CD4-positive, alpha-beta T cell treated with Interferon gamma for 1 hour (primary cell): Measurements from ENCODE around the gene TEX26.
"Not testable (repeated sequence)": the region's sequence is repeated elsewhere in the genome, so short reads cannot be mapped to it uniquely, and the experiment has no call there.

ENCODE experiments used
- DNase-seq: peaks from one replicate; pipeline ENCODE4 v3.0.0-alpha.2; 2020

Gene TEX26

DNA sequence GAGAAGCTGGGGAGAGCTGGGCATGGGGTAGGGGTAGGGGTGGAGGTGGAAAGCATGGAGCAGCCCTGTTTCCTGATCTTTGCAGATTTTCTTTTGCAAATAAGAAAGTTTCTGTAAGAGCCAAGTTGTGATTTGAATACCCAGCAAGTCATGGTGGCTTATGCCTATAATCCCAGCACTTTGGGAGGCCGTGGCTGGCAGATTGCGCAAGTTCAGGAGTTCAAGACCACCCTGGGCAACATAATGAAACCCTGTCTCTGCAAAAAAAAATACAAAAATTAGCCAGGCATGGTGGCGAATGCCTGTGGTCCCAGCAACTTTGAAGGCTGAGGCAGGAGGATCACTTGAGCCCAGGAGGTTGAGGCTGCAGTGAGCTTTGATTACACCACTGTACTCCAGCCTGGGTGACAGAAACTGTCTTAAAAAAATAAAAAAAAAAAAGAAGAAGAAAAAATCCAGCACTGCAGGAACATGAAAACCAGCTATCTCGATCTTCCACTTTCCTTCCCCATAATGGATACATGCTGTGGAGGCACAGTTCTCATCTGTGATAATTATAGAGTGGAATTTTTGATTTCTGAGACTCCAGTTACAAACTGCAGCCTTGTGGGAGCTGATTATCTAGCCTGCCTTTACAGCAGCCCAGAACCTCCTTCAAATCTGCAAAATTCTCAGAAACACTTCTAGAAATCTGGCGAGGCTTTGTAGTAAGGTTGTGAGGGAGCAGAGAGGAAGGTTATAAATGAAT lies 12.1 kb upstream of the TEX26 start:
- DNase-seq = no peak

DNA sequence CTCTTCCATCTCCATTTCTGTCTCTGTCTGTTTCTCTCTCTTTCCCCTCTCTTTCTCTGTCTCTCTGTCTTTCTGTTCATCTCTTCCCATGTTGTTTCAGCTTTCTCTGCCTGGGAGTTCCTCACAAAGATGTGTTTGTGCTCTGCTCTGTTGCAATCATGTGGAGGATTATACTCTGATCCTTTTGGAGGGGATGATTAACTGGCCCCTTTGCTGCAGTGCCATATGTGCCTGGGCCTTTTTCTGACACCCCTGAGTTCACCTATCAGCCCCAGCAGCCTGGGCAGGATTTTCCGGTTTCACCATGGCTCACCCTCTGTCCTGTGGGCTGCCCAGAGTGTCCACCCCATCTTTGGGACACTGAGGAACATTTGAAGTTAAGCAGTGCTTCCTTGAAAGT lies 9.0 kb upstream of the TEX26 start:
- no peak for DNase-seq

DNA sequence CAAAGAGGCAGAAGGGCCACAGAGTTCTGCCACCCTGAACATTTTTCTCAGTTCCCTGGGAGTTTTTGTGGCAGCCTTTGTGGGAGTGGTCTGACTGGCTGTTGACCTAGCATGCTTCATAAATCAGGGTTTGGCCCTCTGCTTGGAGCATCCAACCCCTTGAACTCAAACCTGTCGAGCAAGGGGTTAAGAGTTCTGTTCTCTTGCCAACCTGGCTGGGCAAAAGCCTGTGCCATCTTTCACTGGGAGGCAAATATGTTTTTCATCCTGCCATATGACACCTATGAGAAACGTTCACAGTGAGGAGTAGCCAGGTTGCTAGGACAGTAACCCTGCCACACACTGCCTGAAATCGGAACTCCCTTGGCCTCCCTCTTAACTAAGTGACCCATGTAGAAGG lies 7.7 kb upstream of the TEX26 start:
- no peak for DNase-seq

DNA sequence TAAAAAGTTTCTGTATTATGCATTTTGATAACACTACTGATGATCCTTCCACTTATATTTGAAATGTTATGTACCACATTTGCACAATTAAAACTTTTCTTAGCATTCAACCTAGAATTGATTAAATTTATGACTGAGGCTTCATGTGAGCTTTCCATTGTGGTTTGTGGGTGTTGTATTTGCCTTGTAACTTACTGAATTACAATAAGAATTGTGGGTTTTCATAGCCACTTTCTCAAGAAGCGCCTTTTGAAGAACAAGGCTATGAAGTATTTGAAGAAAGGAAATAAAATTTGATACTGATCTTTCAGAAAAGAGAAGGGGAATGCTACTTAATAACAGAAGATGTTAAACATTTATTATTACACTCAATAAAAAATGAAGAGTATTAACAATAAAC lies 7.0 kb upstream of the TEX26 start:
- DNase-seq = no peak

DNA sequence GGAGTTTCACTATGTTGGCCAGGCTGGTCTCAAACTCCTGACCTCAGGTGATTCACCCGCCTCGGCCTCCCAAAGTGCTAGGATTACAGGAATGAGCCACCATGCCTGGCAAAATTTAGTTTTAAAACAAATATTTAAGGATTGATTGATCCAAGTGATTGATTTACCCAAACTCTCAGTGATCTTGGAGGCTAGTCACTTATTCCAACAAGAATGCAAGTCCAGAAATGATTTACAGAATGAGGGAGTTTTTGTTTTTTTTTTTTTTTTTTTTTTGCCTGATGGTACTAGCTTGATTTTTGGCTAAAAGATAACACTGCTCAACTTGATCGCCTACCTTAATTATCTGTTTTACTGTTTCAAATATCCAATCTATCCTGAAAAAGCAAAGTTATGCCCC lies 5.7 kb upstream of the TEX26 start:
- DNase-seq = no peak

DNA sequence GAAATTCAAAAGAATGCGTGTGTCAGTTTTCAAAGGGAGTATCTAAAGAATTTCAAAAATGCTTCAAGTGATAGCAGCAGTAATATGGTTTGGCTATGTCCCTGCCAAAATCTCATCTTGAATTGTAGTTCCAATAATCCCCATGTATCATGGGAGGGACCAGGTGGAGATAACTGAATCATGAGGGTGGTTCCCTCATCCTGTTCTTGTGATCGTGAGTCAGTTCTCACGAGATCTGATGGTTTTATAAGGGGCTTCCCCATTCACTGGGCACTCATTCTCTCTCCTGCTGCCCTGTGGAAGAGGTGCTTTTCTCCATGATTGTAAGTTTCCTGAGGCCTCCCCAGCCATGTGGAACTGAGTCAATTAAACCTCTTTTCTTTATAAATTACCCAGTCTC lies 5.3 kb upstream of the TEX26 start:
- DNase-seq = not testable (repeated sequence)

DNA sequence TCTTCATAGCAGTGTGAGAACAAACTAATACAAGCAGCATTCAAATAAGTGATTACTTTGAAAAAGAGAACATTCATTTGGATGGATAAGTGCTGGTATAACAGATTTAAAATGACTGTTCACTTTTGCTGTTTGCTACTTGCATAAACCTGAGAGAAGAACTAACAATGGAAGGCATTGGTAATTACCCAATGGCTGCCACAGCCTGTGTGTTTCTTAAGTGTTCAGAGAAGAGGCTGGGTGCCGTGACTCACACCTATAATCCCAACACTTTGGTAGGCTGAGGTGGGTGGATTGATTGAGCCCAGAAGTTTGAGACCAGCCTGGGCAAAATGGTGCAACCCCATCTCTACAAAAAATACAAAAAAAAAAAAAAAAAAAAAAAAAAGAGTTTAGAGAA lies 4.9 kb upstream of the TEX26 start:
- DNase-seq = no peak

DNA sequence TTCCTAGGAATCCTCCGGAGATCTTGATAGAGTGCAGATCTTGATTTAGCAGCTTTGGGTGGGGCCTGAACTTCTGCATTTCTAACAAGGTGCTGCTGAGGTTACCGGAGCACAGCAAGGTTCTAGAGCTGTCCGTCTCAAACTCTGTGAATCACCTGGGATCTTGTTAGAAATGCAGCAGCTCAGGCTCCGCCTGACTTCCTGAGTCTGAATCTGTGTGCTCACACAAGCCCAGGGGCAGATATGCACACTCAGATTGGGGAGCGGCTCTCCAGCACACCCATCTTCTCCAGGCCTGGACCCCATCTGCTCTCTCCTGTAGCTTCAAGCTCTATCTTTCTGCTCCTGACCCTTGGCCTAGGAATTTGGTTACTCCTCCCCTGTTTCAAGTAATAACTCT lies 3.5 kb upstream of the TEX26 start:
- DNase-seq = no peak

DNA sequence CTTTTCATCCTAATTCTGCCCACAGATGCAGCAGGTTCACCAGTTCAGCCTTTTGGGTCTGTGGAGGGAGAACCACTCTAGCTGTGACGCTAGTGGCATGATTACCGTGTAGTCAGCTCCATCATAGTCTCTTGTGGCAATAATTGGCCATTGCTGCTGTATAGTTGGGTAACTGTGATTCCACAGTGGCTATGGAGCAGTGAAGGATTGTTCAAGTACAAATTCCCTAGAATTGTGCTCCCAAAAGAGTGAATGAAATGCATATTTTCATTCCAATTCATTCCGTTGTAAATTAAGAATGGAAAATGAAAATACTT lies 856 bp downstream of the TEX26 start:
- no peak for DNase-seq

DNA sequence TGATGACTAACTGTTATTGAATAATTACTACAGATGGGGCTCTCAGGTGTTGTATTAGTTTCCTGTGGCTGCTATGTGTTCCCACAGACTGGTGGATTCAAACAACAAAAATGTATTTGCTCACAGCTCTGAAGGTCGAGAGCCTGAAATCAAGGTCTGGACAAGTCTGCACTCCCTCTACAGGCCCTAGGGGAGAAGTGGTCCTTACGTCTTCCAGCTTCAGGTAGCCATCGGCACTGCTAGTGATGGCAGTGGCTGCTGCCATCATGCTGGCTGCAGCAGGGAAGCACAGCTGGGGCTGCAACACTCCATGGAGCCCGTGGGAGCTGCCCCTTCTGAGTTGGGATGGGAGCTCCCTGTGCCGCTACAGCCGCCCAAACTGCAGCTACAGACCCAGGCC lies 1.9 kb downstream of the TEX26 start:
- no peak for DNase-seq

DNA sequence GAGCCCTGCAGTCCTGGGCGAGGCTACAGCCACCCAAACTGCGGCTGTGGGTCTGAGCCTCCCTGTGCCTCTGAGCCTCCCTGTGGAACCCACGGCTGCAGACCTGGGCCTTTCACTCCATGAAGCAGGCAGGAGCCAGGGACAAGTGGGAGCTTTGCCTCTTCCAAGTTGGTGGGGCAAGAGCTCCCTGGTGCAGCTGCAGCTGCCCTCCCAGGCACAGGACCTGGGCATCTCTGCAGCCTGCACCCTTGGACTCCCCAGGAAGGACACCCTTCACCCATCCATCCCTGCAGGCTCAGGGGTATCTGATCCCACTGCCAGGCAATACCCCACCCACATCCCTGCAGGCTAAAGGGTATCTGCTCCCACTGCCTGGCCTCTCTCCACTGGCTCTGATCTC lies 2.3 kb downstream of the TEX26 start:
- DNase-seq = no peak

DNA sequence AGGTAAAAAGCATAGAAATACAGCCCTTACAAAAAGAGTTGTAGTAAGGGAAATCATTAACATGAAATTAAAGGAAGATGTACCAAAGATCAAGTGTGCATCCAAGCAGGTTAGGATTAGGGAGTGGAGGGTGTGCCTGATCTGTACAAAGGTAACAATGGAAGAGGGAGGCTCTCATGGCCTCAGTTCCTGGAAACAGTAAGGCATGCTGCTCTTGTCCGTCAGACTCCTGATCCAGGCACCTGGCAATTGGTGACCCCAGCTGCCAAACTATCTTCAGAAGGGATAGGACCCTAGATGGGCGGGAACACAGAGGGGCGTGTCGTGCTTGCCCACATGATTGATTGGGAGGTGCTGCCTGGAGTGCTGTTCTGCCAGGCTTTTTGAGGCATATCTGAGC lies 4.5 kb downstream of the TEX26 start:
- no peak for DNase-seq

DNA sequence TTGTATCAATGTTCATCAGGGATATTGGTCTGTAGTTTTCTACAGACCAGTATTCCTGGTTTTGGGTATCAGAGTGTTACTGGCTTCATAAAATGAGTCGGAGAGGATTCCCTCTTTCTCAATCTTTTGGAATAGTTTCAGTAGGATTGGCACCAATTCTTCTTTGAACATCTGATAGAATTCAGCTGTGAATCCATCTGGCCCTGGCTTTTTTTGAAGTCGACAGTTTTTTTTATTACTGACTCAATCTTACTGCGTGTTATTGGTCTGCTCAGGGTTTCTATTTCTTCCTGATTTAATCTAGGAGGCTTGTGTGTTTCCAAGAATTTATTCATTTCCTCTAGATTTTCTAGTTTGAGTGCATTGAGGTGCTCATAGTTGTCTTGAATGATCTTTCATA lies 11.4 kb downstream of the TEX26 start:
- no peak for DNase-seq

DNA sequence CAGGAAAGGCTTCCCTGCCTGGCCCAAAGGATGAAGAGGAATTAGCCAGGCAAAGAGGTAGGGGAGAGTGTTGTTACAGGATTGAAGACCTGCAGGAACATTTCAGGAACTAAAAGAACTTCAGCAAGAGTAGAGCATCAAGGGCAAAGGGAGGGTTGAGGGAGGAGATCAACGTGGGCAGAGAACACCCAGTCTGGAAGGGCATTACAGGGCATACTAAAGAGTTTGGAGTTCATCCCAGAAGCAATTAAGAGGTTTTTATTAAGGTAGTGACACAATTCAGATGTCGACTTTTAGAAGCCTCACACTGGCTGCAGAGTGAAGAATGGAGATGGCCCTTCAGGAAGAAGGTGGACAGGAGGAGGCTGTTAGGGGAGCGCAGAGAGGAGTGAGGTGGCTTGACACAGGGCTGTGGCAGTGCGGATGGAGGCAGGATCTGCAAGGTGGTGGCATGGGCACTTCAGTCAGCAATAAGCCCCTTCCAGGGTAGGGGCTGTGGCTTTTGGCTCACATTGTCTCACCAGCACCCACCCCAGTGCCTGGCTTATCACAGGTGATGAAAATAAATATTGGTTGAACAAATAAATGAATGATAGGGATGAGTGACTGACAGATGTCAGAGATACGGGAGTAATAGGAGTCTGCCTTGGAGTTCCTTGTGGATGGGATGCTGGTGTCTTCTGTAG lies 24.9 kb downstream of the TEX26 start:
- no peak for DNase-seq

DNA sequence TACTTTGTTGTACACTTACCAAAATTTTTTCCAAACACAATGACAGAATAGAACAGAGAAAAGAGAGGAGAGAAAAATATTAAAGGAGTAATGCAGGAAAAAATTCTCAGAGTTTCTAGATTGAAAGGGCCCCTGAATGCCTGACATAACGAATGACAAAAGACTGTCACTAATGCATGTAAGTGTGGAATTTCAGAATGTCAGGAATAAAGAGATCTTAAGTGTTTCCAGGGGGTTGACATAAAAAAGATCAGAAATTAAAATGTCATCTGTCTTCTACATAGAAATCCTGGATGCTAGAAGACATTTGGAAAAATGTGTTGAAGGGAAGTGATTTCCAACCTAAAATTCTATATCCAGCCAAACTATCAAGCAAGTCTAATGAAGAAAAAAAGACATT lies 27.2 kb downstream of the TEX26 start:
- no peak for DNase-seq

DNA sequence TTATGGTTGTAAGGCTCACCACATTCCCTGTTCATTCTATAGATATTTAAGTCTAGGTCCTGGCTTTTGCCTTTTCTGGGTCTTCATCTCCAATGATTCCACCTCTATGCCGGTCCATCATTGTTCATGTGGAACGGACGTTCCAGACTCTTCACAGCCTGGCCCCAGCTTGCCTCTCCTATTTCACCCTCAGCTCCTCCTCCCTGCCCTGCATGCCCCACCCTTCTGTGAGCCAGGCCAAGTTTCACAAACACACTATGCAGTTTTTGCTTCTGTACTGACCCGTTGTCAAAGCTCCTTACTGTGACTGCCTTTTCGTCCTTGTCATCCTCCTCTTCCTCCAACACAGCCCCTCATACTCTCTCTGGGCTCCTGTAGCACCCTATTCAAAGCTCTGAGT lies 31.3 kb downstream of the TEX26 start:
- DNase-seq = no peak

DNA sequence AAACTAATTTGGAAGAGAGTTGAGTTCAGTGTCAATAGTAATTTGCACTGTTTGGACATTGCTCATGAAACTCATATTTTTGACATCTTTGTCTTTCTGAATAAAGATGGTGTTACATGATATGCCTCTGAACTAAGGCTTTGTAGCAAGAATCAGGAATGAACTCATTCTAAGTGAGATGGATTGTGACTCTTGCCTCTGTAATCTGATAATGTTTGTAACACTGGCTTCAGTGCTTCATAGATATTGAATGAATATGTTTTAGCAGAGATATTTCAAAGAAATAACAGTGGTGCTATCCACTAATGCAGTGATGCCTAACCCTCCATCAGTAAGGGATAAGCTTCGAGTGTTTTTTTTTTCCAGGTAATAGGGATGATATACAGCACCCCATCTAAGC lies 32.9 kb downstream of the TEX26 start:
- DNase-seq = no peak

DNA sequence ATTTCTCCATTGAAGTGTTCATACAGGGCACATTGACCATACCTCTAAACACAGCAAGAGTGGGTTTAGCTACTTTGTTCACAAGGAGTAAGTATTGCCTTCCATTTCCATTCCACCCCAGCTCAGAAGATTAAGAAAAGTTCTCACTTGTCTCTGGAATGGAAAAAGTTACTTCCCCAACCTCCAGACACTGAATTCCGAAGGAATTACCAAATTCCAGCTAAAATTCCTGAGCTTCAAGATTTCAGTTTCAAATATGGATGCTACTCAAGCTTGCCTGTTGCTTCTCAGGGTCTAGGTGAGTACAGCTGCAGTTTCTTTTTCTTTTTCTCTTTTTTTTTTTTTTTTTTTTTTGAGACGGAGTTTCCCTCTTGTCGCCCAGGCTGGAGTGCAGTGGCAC lies 33.6 kb downstream of the TEX26 start:
- no peak for DNase-seq

DNA sequence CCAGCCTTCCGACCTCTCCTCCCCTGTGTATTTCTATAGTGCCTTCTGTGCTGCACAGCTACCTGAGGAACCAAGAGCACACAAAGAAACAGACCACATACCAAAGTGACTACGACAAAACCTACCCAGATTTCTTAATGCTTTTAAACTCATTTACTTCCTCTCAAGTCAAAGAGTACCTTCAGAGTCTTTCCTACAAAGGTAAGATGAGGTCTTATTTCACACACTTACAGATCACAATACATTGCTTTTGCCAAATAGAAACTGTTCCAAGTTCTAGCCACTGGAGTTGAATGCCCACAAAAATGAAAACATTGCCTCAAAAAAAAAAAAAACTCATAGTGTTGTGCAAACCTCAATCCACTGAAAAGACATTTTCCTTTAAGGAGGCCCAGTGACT lies 36.4 kb downstream of the TEX26 start:
- DNase-seq = no peak

DNA sequence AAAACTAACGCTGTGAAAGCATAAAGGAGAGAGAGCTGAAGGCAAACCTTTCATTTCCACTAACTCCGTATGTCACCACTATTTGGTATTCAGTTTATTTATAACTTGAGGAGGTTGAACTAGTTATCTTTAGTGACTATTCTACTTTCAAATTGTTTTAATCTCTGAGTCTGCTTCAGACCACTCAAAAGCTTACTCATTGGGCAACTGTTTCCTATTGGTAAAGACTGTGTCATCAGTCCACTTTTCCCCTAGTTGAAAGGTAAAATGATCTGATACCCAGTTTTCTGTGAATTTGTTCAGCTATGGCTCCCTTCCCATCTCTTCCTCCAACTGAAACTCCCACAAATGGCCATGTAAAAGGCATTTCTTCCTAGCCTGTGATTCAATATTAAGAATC lies 39.1 kb downstream of the TEX26 start:
- no peak for DNase-seq

DNA sequence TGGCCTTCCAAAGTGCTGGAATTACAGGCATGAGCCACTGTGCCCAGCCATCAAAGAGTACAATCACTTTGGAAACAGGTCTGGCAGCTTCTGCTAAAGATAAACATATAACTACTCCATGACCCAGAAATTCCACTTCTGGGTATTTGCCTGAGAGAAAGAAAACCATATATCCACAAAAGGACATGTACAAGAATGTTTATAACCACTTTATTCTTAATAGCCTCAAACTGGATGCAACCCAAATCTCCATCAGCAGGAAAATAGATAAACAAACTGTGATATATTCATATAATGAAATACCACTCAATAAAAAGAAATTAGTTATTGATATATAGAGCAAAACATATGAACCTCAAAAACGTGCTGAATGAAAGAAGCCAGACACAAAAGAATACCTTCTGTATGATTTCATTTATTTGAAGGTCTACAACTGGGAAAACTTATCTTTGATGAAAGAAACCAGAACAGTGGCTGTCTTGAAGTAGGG lies 40.5 kb downstream of the TEX26 start:
- DNase-seq = no peak

DNA sequence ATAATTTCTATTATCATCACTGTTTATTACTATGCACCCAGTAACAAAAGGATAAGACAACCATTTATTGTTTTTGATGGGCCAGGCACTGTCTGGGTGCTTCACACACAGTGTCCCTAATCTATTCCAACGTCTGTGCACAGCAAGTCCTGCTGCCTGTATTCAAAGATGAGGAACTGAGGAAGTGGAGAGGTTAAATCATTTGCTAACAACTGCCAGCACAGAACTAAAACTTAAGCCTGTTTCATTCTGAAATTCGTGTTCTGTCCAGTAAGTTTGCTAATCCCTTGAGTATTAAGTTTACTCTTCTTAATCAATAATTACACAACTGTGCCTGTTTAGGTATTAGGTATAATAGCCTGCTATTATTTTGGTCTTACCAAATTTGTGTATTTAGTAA lies 41.9 kb downstream of the TEX26 start:
- DNase-seq = no peak

DNA sequence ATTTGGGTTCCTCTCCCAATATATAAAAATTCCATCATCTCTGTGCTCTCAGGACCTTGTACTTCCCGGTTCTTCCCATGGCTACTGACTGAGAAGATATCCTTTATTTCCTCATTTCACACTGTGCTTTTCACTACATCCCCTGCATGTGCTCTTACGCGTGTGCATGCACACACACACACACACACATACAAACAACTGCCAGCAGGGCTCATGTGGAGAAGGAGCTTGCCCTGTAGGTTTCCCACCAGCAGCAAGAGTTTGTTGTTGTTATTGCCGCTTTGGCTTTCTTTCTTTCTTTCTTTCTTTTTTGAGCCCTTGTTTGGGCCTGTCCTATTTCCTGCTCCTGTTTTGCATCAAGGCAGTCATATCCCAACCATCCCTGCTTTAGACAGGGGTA lies 43.6 kb downstream of the TEX26 start:
- no peak for DNase-seq

DNA sequence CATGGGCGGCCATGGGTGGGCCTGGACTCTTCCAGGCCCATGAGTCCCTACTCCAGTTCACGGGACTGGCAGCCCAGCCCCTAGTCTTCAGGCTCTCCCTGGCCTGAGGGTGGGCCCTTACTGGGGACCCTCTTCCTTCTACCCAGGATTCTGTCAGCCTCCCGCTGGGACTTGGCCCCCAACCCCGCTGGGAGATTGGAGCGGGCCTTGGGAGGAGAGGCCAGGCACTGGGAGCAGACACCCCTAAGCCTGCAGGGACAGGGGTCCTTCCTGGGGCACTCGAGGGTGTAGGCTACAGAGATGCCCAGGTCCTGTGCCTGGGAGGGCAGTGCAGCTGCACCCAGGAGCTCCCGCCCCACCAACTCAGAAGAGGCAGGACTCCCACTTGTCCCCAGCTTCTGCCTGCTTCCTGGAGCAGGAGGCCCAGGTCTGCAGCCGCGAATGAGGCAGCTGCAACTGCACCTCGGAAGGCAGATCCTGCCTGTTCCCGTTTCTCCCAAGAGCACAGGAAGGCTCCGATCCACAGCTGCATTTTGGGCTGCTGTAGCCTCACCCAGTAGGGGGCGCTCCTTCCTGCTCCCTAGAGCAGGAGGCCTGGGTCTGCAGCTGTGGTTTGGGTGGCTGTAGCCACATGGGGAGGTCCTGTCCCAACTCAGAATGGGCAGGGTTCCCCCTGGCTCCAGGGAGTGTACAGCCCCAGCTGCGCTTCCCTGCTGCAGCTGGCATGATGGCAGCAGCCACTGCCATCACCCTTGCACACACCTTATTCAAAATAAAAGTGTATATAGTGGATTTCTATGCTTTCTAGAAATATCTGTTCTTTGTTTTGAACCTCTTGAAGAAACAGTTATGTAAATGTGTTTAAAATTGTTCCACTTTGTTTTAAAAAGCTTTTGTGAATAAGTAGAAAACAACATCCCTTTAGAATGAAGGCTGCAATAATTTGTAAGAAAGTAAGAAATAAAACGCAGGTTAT lies 46.8 kb downstream of the TEX26 start:
- peak; percentile 2 for DNase-seq
